Aorta (tissue), 5 donors: ENCODE measurements around the gene CXCR4. TPM values are rescaled to one million over a fixed set of nuclear protein-coding genes. Genes with fewer than 3 reads are reported as not detected.

ENCODE experiments used
- ATAC-seq: fragments of 200-7000 bp; cut with Tn5 transposase; one replicate; pipeline ENCODE4 v1.9.1; 2022; ENCODE audit warnings: moderate library complexity; ENCODE audit not compliant: low FRiP score
- DNase-seq, 2 donors: peaks; one replicate each; pipeline ENCODE4 v3.0.0-alpha.2; 2020
- H3K27ac ChIP-seq, 2 donors: one replicate each; pipeline ENCODE4 v1.5.1; 2013; ENCODE audit warnings: low read length in 2 of 2, mild to moderate bottlenecking in 2 of 2, moderate library complexity in 2 of 2, control low read depth in 1 of 2, inconsistent platforms in 1 of 2, low read depth in 1 of 2
- H3K27me3 ChIP-seq, 2 donors: one replicate each; pipeline ENCODE4 v1.6.1; 2013; ENCODE audit warnings: control low read depth in 1 of 2, low read length in 1 of 2, mild to moderate bottlenecking in 1 of 2, moderate library complexity in 1 of 2; ENCODE audit not compliant: insufficient read depth in 2 of 2, control insufficient read depth in 1 of 2
- H3K36me3 ChIP-seq, 2 donors: one replicate each; pipeline ENCODE4 v1.6.1; 2013; ENCODE audit warnings: control low read depth in 1 of 2, low read length in 1 of 2, mild to moderate bottlenecking in 1 of 2; ENCODE audit not compliant: insufficient read depth in 2 of 2, control insufficient read depth in 1 of 2
- H3K4me1 ChIP-seq, 2 donors: one replicate each; pipeline ENCODE4 v1.6.1; 2013; ENCODE audit warnings: low read length in 2 of 2, control low read depth in 1 of 2, mild to moderate bottlenecking in 1 of 2, moderate library complexity in 1 of 2; ENCODE audit not compliant: insufficient read depth in 2 of 2, control insufficient read depth in 1 of 2
- H3K4me3 ChIP-seq, 2 donors: one replicate each; pipeline ENCODE4 v1.5.1; 2013; ENCODE audit warnings: low read length in 2 of 2, control low read depth in 1 of 2, mild to moderate bottlenecking in 1 of 2
- H3K9me3 ChIP-seq: one replicate; pipeline ENCODE4 v1.6.1; 2013; ENCODE audit warnings: mild to moderate bottlenecking, low read length; ENCODE audit not compliant: control insufficient read depth
- WGBS, 2 donors: extraction: QIAGEN DNeasy Blood & Tissue Kit; methylation state at CpG; one replicate each; pipeline ENCODE4 v1.1.7; 2013; 5-methylcytosine and 5-hydroxymethylcytosine counted together
- intact Hi-C, 2 donors: fragments of 100-400 bp; cut with DNase I; formaldehyde crosslinking; loops; one replicate each; pipeline versions ENCODE4 v1.14.2 to v1.15.0; 2022
- polyA plus RNA-seq, 2 donors: library from polyadenylated mRNA; stranded (reverse); fragments of 200-250 nt; gene quantifications; one replicate each; pipeline ENCODE4 v1.2.3, GENCODE V29; 2013
- total RNA-seq, 2 donors: library from RNA; stranded (reverse); fragmentation: NEBNext Ultra II Directional; extraction: Animal tissue kit (Norgen Biotek cat#: 25700); gene quantifications; one replicate each; pipeline ENCODE4 v1.2.1, GENCODE V29; 2021
- donor health status: healthy with polysubstance abuse.
- donor health status: Bipolar disorder and iron deficiency.
- donor health status: DM: no; HTN: no; CAD: no.
- donor health status: DM: no; HTN: no; CAD: no.
- donor health status: DM: yes; HTN: yes; CAD: no.

Gene CXCR4
- total and polyA plus RNA-seq, 4 donors, result 0.97 to 23.7 (median 13.9) TPM

- intact Hi-C loops, result no loop called here
- Histone ChIP-seq H3K9me3 (no peaks in the 10 kb centered on the region), H3K4me1 (no peaks in the 10 kb centered on the region), H3K27me3 (no peaks in the 10 kb centered on the region), H3K36me3 (no peaks in the 10 kb centered on the region), H3K27ac (no peak overlapping the region), H3K4me3 (no peak overlapping the region)
- no peak for DNase-seq
- ATAC-seq, result no peak
- WGBS, 2 donors, result 89% methylated on average over 5 of the region's 5 CpGs
Measured at GRCh38 chr2:136133586-136133985, 15.6 kb upstream of the CXCR4 start.

GRCh38 chr2:136133176-136133575 lies 15.2 kb upstream of the CXCR4 start:
- 91% methylated on average over 1 of the region's 1 CpG for WGBS, 2 donors
- H3K4me1 ChIP-seq, result no peaks in the 10 kb centered on the region
- H3K27ac ChIP-seq, result no peak overlapping the region
- intact Hi-C loops, result no loop called here
- DNase-seq (no peak), ATAC-seq (no peak)
- H3K4me3 ChIP-seq, result no peak overlapping the region
- H3K36me3 ChIP-seq, result no peaks in the 10 kb centered on the region
- H3K27me3 ChIP-seq, result no peaks in the 10 kb centered on the region
- H3K9me3 ChIP-seq, result no peaks in the 10 kb centered on the region

GRCh38 chr2:136132825-136133155 lies 14.8 kb upstream of the CXCR4 start:
- no peaks in the 10 kb centered on the region for H3K4me1 ChIP-seq
- H3K27me3 ChIP-seq, result no peaks in the 10 kb centered on the region
- H3K9me3 ChIP-seq, result no peaks in the 10 kb centered on the region
- no peak for DNase-seq
- no peaks in the 10 kb centered on the region for H3K36me3 ChIP-seq
- ATAC-seq, result no peak
- intact Hi-C loops, result no loop called here
- no peak overlapping the region for H3K27ac ChIP-seq
- H3K4me3 ChIP-seq, result no peak overlapping the region

GRCh38 chr2:136131961-136132824 lies 14.2 kb upstream of the CXCR4 start:
- H3K27me3 ChIP-seq, result no peaks in the 10 kb centered on the region
- H3K36me3 ChIP-seq, result no peaks in the 10 kb centered on the region
- intact Hi-C loops, result no loop called here
- H3K4me3 ChIP-seq, result no peak overlapping the region
- H3K4me1 ChIP-seq, result no peaks in the 10 kb centered on the region
- no peak for DNase-seq
- no peak for ATAC-seq
- 65 to 71% methylated on average over 16 of the region's 16 CpGs for WGBS, 2 donors
- H3K27ac ChIP-seq, result no peak overlapping the region
- H3K9me3 ChIP-seq, result no peaks in the 10 kb centered on the region

GRCh38 chr2:136131484-136131960 lies 13.6 kb upstream of the CXCR4 start:
- intact Hi-C loops, result no loop called here

GRCh38 chr2:136130511-136130910 lies 12.6 kb upstream of the CXCR4 start:
- H3K36me3 ChIP-seq, result no peaks in the 10 kb centered on the region
- ATAC-seq, result no peak
- intact Hi-C loops, result no loop called here

More at GRCh38 chr2:136131484-136131960, 13.6 kb upstream of the CXCR4 start:
- Histone ChIP-seq H3K27me3 (no peaks in the 10 kb centered on the region), H3K36me3 (no peaks in the 10 kb centered on the region), H3K9me3 (no peaks in the 10 kb centered on the region), H3K27ac (no peak overlapping the region), H3K4me1 (no peaks in the 10 kb centered on the region), H3K4me3 (no peak overlapping the region)
- no peak for DNase-seq
- 91 to 92% methylated on average over 10 of the region's 10 CpGs for WGBS, 2 donors
- no peak for ATAC-seq

GRCh38 chr2:136130045-136130444 lies 12.1 kb upstream of the CXCR4 start:
- DNase-seq (no peak), ATAC-seq (no peak)
- H3K4me3 ChIP-seq, result no peak overlapping the region
- no peak overlapping the region for H3K27ac ChIP-seq
- no peaks in the 10 kb centered on the region for H3K36me3 ChIP-seq
- 38 to 40% methylated on average over 3 of the region's 3 CpGs for WGBS, 2 donors
- no peaks in the 10 kb centered on the region for H3K4me1 ChIP-seq
- no peaks in the 10 kb centered on the region for H3K9me3 ChIP-seq
- intact Hi-C loops, result no loop called here
- no peaks in the 10 kb centered on the region for H3K27me3 ChIP-seq

More at GRCh38 chr2:136130511-136130910, 12.6 kb upstream of the CXCR4 start:
- Histone ChIP-seq H3K4me3 (no peak overlapping the region), H3K27ac (no peak overlapping the region), H3K9me3 (no peaks in the 10 kb centered on the region), H3K4me1 (no peaks in the 10 kb centered on the region), H3K27me3 (no peaks in the 10 kb centered on the region)
- 92 to 93% methylated on average over 1 of the region's 1 CpG for WGBS, 2 donors
- DNase-seq, result no peak

GRCh38 chr2:136129601-136130000 lies 11.7 kb upstream of the CXCR4 start:
- intact Hi-C loops, result no loop called here
- ATAC-seq (no peak), DNase-seq (no peak)
- H3K4me1 ChIP-seq, result no peaks in the 10 kb centered on the region
- 82 to 89% methylated on average over 4 of the region's 4 CpGs for WGBS, 2 donors
- H3K9me3 ChIP-seq, result no peaks in the 10 kb centered on the region
- H3K27me3 ChIP-seq, result no peaks in the 10 kb centered on the region
- H3K4me3 ChIP-seq, result no peak overlapping the region
- no peak overlapping the region for H3K27ac ChIP-seq
- no peaks in the 10 kb centered on the region for H3K36me3 ChIP-seq

GRCh38 chr2:136128905-136129304 lies 11.0 kb upstream of the CXCR4 start:
- 39 to 55% methylated on average over 1 of the region's 1 CpG for WGBS, 2 donors
- intact Hi-C loops, result no loop called here
- H3K27me3 ChIP-seq, result no peaks in the 10 kb centered on the region
- no peak overlapping the region for H3K4me3 ChIP-seq
- no peak for DNase-seq
- H3K4me1 ChIP-seq, result no peaks in the 10 kb centered on the region
- no peak for ATAC-seq
- H3K9me3 ChIP-seq, result no peaks in the 10 kb centered on the region
- H3K27ac ChIP-seq, result no peak overlapping the region
- H3K36me3 ChIP-seq, result no peaks in the 10 kb centered on the region
